GM18873 (cell line): ENCODE measurements around the gene CES4A.
"Not testable (repeated sequence)": the region's sequence is repeated elsewhere in the genome, so short reads cannot be mapped to it uniquely, and the experiment has no call there.

Experiments
- ATAC-seq: cut with Tn5 transposase; IDR thresholded peaks from one replicate; pipeline ENCODE4 v1.9.1; 2021; ENCODE audit warnings: mild to moderate bottlenecking, moderate library complexity, moderate number of reproducible peaks; ENCODE audit not compliant: unreplicated experiment, low FRiP score

CES4A gene

GRCh38 chr16:67040906-67041305 is 52.5 kb downstream of the CES4A start:
- no peak for ATAC-seq

- ATAC-seq, result not testable (repeated sequence)
Measured at GRCh38 chr16:67041520-67041919, 53.1 kb downstream of the CES4A start.

GRCh38 chr16:67043420-67043819 is 55.0 kb downstream of the CES4A start:
- no peak for ATAC-seq

GRCh38 chr16:67050796-67051195 is 62.4 kb downstream of the CES4A start:
- ATAC-seq, result no peak

- ATAC-seq, result no peak
Measured at GRCh38 chr16:67052399-67052798, 64.0 kb downstream of the CES4A start.

- no peak for ATAC-seq
Measured at GRCh38 chr16:67053767-67054334, 65.5 kb downstream of the CES4A start.

- ATAC-seq, result no peak
Measured at GRCh38 chr16:67054901-67055300, 66.5 kb downstream of the CES4A start.

GRCh38 chr16:67055712-67056487 is 67.5 kb downstream of the CES4A start:
- ATAC-seq, result no peak
